Stomach (tissue), 9 donors: Measurements from ENCODE around the gene NT5C1A. TPM values are rescaled to one million over a fixed set of nuclear protein-coding genes. Genes with fewer than 3 reads are reported as not detected.

Experiments used
- DNase-seq, 2 donors: peaks; one replicate each; pipeline versions ENCODE4 v3.0.0 to v3.0.0-alpha.2; 2013 to 2019
- H3K27ac ChIP-seq, 5 donors: fragments of 200-600 bp in 4 of 5; sonication (generic) in 4 of 5; one replicate each; pipeline ENCODE4 v1.5.1; 2013 to 2019; ENCODE audit warnings: mild to moderate bottlenecking in 1 of 5, moderate library complexity in 1 of 5
- H3K27me3 ChIP-seq, 3 donors: fragments of 200-600 bp; sonication (generic); one replicate each; pipeline ENCODE4 v1.5.1; 2017 to 2019; ENCODE audit warnings: mixed run types in 1 of 3
- H3K36me3 ChIP-seq, 4 donors: fragments of 200-600 bp; sonication (generic); 1 replicate in 3 of 4; 2 replicates in 1 of 4; pipeline ENCODE4 v1.5.1; 2016 to 2019
- H3K4me1 ChIP-seq, 4 donors: fragments of 200-600 bp; sonication (generic); one replicate each; pipeline ENCODE4 v1.5.1; 2016 to 2019
- H3K4me3 ChIP-seq, 4 donors: fragments of 200-600 bp; sonication (generic) in 3 of 4; one replicate each; pipeline ENCODE4 v1.5.1; 2016 to 2019; ENCODE audit warnings: mild to moderate bottlenecking in 1 of 4
- H3K9me3 ChIP-seq, 4 donors: fragments of 200-600 bp; sonication (generic); one replicate each; pipeline ENCODE4 v1.5.1; 2016 to 2019
- EP300 ChIP-seq: sonication (generic); formaldehyde crosslinking; IDR thresholded peaks from one replicate; pipeline ENCODE4 v1.6.1; 2017; ENCODE audit warnings: antibody characterized with exemption
- POLR2A ChIP-seq, 4 donors: fragments of 450-650 bp; IDR thresholded peaks; one replicate each; pipeline ENCODE4 v1.6.1; 2016; ENCODE audit warnings: antibody characterized with exemption in 4 of 4, control low read depth in 2 of 4, mild to moderate bottlenecking in 1 of 4, moderate library complexity in 1 of 4
- POLR2AphosphoS5 ChIP-seq, 3 donors: sonication (generic); formaldehyde crosslinking; IDR thresholded peaks; one replicate each; pipeline ENCODE4 v1.6.1; 2016; ENCODE audit warnings: antibody characterized with exemption in 3 of 3
- WGBS, 5 donors: extraction: QIAGEN DNeasy Blood & Tissue Kit in 3 of 5; methylation state at CpG; one replicate each; pipeline versions ENCODE4 v1.1.5 to v1.1.7; 2013 to 2018; 5-methylcytosine and 5-hydroxymethylcytosine counted together
- intact Hi-C: fragments of 100-400 bp; cut with DNase I; formaldehyde crosslinking; loops from one replicate; pipeline ENCODE4 v1.15.1; 2023; ENCODE audit warnings: low total_unique reads
- polyA plus RNA-seq, 3 donors: library from polyadenylated mRNA; stranded (reverse); fragments of 200-250 nt; gene quantifications; one replicate each; pipeline ENCODE4 v1.2.3, GENCODE V29; 2013
- total RNA-seq, 5 donors: library from RNA; depleted of rRNA; stranded (reverse); fragments of >200 nt; gene quantifications; one replicate each; pipeline versions ENCODE4 v1.1.0 to v1.2.3, GENCODE V29; 2014 to 2016
- TF ChIP-seq, protein P1 (sequence below), 7 experiments: fragments of 450-650 bp in 4 of 7; fragments of 200-600 bp in 3 of 7; sonication (generic) in 3 of 7; IDR thresholded peaks; one replicate each; pipeline ENCODE4 v1.5.1; 2016 to 2019; ENCODE audit warnings: antibody characterized with exemption in 7 of 7, control low read depth in 2 of 7, mild to moderate bottlenecking in 1 of 7
- donor health status: healthy with polysubstance abuse.
- donor health status: Bipolar disorder and iron deficiency.
- donor health status: healthy.

Gene NT5C1A
- total and polyA plus RNA-seq, 8 donors: 0.76 to 0.92 TPM; not detected in 6

DNA sequence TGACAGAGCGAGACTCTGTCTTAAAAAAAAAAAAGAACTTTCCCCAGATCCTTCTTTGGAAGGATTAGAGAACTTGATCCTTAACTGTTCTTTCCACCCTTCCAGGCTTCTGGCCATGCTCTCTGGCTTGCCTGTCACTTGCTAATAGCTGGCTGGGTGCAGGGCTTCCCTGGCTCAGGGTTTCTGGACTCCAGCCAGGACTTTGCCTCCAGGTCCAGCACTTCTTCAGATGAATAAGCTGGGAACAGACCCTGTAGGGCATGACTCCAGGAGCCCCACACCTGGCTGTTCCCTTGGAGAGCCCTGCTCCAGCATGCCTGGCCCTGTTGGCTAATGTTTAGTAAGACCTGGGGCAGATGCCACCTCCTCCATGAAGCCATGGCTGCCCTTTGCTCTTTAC, 3.3 kb upstream of the NT5C1A start:
- DNase-seq: no peak
- 67 to 96% (median 90%) methylated on average over 1 of the region's 1 CpG for WGBS, 5 donors

DNA sequence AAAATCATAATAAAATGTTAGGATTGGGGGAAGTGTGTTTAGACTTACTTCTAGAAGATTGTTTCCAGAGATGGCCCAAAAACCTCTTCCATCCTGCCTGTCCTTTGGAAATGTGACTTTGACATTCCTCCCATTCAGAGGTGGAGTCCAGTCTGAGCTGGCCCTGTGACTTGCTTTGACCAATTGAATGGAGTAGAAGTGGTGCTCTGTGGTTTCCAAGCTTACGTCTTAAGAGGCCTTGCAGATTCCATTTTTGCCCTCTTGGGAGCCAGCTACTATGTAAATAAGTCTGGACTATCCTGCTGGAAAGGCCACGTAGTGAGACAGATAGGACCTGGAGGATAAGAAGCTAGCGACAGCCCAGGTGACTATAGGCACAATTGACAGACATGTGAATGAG, 1.3 kb upstream of the NT5C1A start:
- H3K4me1 ChIP-seq: peaks cover 14 to 20% (median 17%) of the 10 kb centered on the region in 4 donors
- no peak overlapping the region for H3K4me3 ChIP-seq
- no peaks in the 10 kb centered on the region for H3K36me3 ChIP-seq
- intact Hi-C loops: no loop called here
- no peak overlapping the region for H3K27ac ChIP-seq
- peaks cover 0 to 62% (median 20%) of the 10 kb centered on the region in 3 donors for H3K27me3 ChIP-seq
- no peak for DNase-seq
- TF ChIP-seq EP300 (no peak), POLR2A (IDR thresholded peaks at IDR 0.05) (no peak), POLR2AphosphoS5 (IDR thresholded peaks at IDR 0.05) (no peak)
- TF ChIP-seq, protein P1, sequence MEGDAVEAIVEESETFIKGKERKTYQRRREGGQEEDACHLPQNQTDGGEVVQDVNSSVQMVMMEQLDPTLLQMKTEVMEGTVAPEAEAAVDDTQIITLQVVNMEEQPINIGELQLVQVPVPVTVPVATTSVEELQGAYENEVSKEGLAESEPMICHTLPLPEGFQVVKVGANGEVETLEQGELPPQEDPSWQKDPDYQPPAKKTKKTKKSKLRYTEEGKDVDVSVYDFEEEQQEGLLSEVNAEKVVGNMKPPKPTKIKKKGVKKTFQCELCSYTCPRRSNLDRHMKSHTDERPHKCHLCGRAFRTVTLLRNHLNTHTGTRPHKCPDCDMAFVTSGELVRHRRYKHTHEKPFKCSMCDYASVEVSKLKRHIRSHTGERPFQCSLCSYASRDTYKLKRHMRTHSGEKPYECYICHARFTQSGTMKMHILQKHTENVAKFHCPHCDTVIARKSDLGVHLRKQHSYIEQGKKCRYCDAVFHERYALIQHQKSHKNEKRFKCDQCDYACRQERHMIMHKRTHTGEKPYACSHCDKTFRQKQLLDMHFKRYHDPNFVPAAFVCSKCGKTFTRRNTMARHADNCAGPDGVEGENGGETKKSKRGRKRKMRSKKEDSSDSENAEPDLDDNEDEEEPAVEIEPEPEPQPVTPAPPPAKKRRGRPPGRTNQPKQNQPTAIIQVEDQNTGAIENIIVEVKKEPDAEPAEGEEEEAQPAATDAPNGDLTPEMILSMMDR (IDR thresholded peaks at IDR 0.05): no peak
- no peaks in the 10 kb centered on the region for H3K9me3 ChIP-seq
- 68 to 88% (median 81%) methylated on average over 3 of the region's 3 CpGs for WGBS, 5 donors

More for the DNA sequence above, 3.3 kb upstream of the NT5C1A start:
- intact Hi-C loops: no loop called here
- Histone ChIP-seq H3K36me3 (no peaks in the 10 kb centered on the region), H3K27ac (no peak overlapping the region), H3K27me3 (peaks cover 0 to 52% (median 20%) of the 10 kb centered on the region in 3 donors), H3K9me3 (no peaks in the 10 kb centered on the region), H3K4me1 (peaks cover 14 to 20% (median 17%) of the 10 kb centered on the region in 4 donors), H3K4me3 (no peak overlapping the region)
- no peak for TF ChIP-seq POLR2AphosphoS5 (IDR thresholded peaks at IDR 0.05)
- TF ChIP-seq EP300: no peak
- TF ChIP-seq, protein P1 (IDR thresholded peaks at IDR 0.05): no peak
- TF ChIP-seq POLR2A (IDR thresholded peaks at IDR 0.05): no peak

DNA sequence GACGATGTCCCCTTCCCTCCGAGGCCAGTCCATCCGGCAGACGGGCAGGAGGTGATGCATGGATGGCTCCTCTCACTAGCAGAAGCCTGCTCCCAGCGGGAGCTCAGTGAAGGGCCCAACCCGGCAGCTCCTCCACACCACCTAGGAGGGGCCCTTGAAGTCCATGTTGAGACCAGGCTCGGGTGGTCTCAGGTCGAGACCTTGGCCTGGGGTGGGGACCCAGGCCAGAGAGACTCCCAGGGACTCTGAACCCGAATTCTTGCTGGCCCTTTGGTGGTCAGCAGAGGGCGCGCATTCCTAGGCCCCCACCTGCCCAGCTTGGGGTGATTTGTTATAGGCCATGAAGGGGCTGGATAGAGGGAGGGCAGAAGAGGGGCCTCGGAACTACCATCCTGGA, 642 bp upstream of the NT5C1A start:
- TF ChIP-seq, protein P1 (IDR thresholded peaks at IDR 0.05): peak in 2 of 7 experiments; percentile 8 to 24
- TF ChIP-seq EP300: no peak
- TF ChIP-seq POLR2A (IDR thresholded peaks at IDR 0.05): no peak
- TF ChIP-seq POLR2AphosphoS5 (IDR thresholded peaks at IDR 0.05): no peak
- Histone ChIP-seq H3K4me1 (peaks cover 14 to 20% (median 17%) of the 10 kb centered on the region in 4 donors), H3K36me3 (no peaks in the 10 kb centered on the region), H3K27me3 (peaks cover 0 to 62% (median 20%) of the 10 kb centered on the region in 3 donors), H3K9me3 (no peaks in the 10 kb centered on the region), H3K4me3 (peak overlapping the region; percentile 45 to 62 (median 52)), H3K27ac (no peak overlapping the region)
- peak in 1 of 2 donors; percentile 38 for DNase-seq
- 20 to 26% (median 23%) methylated on average over 11 to 12 of the region's 12 CpGs for WGBS, 5 donors
- intact Hi-C loops: no loop called here

DNA sequence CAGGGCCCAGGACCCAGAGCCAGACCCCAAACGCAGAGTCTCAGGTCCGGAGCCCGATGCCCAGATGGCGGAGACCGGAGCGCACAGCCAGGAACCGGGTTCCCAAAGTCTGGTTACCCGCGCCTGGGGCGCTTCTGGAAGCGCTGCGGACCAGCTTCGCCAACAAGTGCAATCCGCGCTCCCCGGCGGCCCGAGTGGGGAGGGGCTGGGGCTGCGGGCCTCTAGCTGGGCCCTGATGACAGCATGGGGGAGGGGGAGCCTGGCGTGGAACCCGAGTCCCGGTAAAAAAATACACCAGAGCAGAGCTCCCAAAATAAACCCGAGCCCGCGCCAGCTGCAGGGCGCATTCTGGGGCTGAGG, 494 bp downstream of the NT5C1A start:
- DNase-seq: peak in 1 of 2 donors; percentile 64
- Histone ChIP-seq H3K36me3 (no peaks in the 10 kb centered on the region), H3K27me3 (peaks cover 0 to 66% (median 20%) of the 10 kb centered on the region in 3 donors), H3K9me3 (no peaks in the 10 kb centered on the region), H3K4me3 (peak overlapping the region; percentile 45 to 62 (median 52)), H3K4me1 (peaks cover 14 to 20% (median 17%) of the 10 kb centered on the region in 4 donors), H3K27ac (peak overlapping the region in 2 of 5 donors; percentile 8 to 56)
- TF ChIP-seq, protein P1 (IDR thresholded peaks at IDR 0.05): no peak
- TF ChIP-seq EP300 (no peak), POLR2AphosphoS5 (IDR thresholded peaks at IDR 0.05) (no peak), POLR2A (IDR thresholded peaks at IDR 0.05) (no peak)
- intact Hi-C loops: no loop called here
- 0 to 10% (median 2%) methylated on average over 3 to 26 of the region's 26 CpGs for WGBS, 5 donors
